CD14-positive monocyte (primary cell): ENCODE results near the gene NCOA4. TPM values are rescaled to one million over a fixed set of nuclear protein-coding genes. Genes with fewer than 3 reads are reported as not detected.
A peak's percentile ranks its signal among the peaks of the same experiment; 100 is the strongest.

ENCODE experiments used
- DNase-seq, 3 donors: peaks; one replicate each; pipeline ENCODE4 v3.0.0-alpha.2; 2011 to 2022
- H2AFZ ChIP-seq: 2 replicates; pipeline ENCODE4 v1.6.0; 2012; ENCODE audit warnings: mild to moderate bottlenecking, low read depth, low read length, inconsistent platforms; ENCODE audit not compliant: insufficient read depth, poor library complexity, severe bottlenecking
- H3K27ac ChIP-seq, 2 donors: 1 replicate in 1 of 2; 2 replicates in 1 of 2; pipeline ENCODE4 v1.5.1; 2012 to 2013; ENCODE audit warnings: low read length in 2 of 2, control low read depth in 1 of 2, inconsistent platforms in 1 of 2, low read depth in 1 of 2, mild to moderate bottlenecking in 1 of 2
- H3K27me3 ChIP-seq, 2 donors: one replicate each; pipeline versions ENCODE4 v1.6.0 to v1.6.1; 2011 to 2013; ENCODE audit warnings: low read length in 2 of 2; ENCODE audit not compliant: control insufficient read depth in 2 of 2, insufficient read depth in 2 of 2
- H3K36me3 ChIP-seq, 2 donors: replicated peaks in 1 of 2; 1 replicate in 1 of 2; 2 replicates in 1 of 2; pipeline versions ENCODE4 v1.5.1 to v1.6.1; 2012 to 2013; ENCODE audit warnings: low read length in 2 of 2, control low read depth in 1 of 2, inconsistent platforms in 1 of 2, mild to moderate bottlenecking in 1 of 2; ENCODE audit not compliant: insufficient read depth in 2 of 2, control insufficient read depth in 1 of 2
- H3K4me1 ChIP-seq, 2 donors: 1 replicate in 1 of 2; 2 replicates in 1 of 2; pipeline versions ENCODE4 v1.5.1 to v1.6.1; 2012 to 2013; ENCODE audit warnings: low read length in 2 of 2, control low read depth in 1 of 2, inconsistent platforms in 1 of 2, mild to moderate bottlenecking in 1 of 2, moderate library complexity in 1 of 2; ENCODE audit not compliant: insufficient read depth in 2 of 2, control insufficient read depth in 1 of 2
- H3K4me2 ChIP-seq: replicated peaks from 2 replicates; pipeline ENCODE3; 2012; ENCODE audit warnings: low read length, moderate library complexity, mild to moderate bottlenecking; ENCODE audit not compliant: poor library complexity, severe bottlenecking; ENCODE audit errors: extremely low read depth
- H3K4me3 ChIP-seq, 3 experiments: fragments of 200-600 bp in 1 of 3; sonication (generic) in 1 of 3; replicated peaks in 1 of 3; 1 replicate in 2 of 3; 2 replicates in 1 of 3; pipeline ENCODE4 v1.5.1; 2011 to 2013; ENCODE audit warnings: low read length in 3 of 3, mild to moderate bottlenecking in 3 of 3, control low read depth in 2 of 3, low read depth in 2 of 3, inconsistent platforms in 1 of 3, moderate library complexity in 1 of 3
- H3K79me2 ChIP-seq: 2 replicates; pipeline ENCODE4 v1.6.0; 2012; ENCODE audit warnings: mild to moderate bottlenecking, control low read depth, inconsistent platforms, low read length, moderate library complexity; ENCODE audit not compliant: insufficient read depth
- H3K9ac ChIP-seq: 2 replicates; pipeline ENCODE4 v1.6.0; 2017; ENCODE audit warnings: low read length, mild to moderate bottlenecking; ENCODE audit not compliant: insufficient read depth, poor library complexity, severe bottlenecking
- H3K9me3 ChIP-seq, 2 donors: replicated peaks in 1 of 2; 1 replicate in 1 of 2; 2 replicates in 1 of 2; pipeline versions ENCODE4 v1.5.1 to v1.6.1; 2012 to 2013; ENCODE audit warnings: low read length in 2 of 2, control low read depth in 1 of 2; ENCODE audit not compliant: control insufficient read depth in 1 of 2, insufficient read depth in 1 of 2
- H4K20me1 ChIP-seq: 2 replicates; pipeline ENCODE4 v1.6.0; 2012; ENCODE audit warnings: mild to moderate bottlenecking, low read length, control low read depth, moderate library complexity; ENCODE audit not compliant: insufficient read depth
- H3K27ac Mint-ChIP-seq, 7 donors: one replicate each; pipeline ENCODE4 v1.8.0; 2020; ENCODE audit warnings: mild to moderate bottlenecking in 7 of 7, mixed read lengths in 7 of 7, moderate library complexity in 6 of 7, inconsistent platforms in 2 of 7
- H3K27me3 Mint-ChIP-seq, 3 donors: one replicate each; pipeline ENCODE4 v1.8.0; 2021 to 2022; ENCODE audit warnings: low read depth in 3 of 3, mild to moderate bottlenecking in 3 of 3, mixed read lengths in 3 of 3, moderate library complexity in 3 of 3, inconsistent platforms in 1 of 3
- H3K36me3 Mint-ChIP-seq, 2 donors: one replicate each; pipeline ENCODE4 v1.8.0; 2020; ENCODE audit warnings: mixed read lengths in 2 of 2, inconsistent platforms in 1 of 2, mild to moderate bottlenecking in 1 of 2
- H3K4me1 Mint-ChIP-seq: one replicate; pipeline ENCODE4 v1.8.0; 2020; ENCODE audit warnings: mild to moderate bottlenecking, mixed read lengths
- H3K4me3 Mint-ChIP-seq, 2 donors: one replicate each; pipeline ENCODE4 v1.8.0; 2020; ENCODE audit warnings: mild to moderate bottlenecking in 2 of 2, mixed read lengths in 2 of 2, moderate library complexity in 1 of 2
- H3K9me3 Mint-ChIP-seq, 7 donors: one replicate each; pipeline ENCODE4 v1.8.0; 2020 to 2022; ENCODE audit warnings: mixed read lengths in 7 of 7, mild to moderate bottlenecking in 6 of 7, moderate library complexity in 6 of 7, inconsistent platforms in 2 of 7
- WGBS: methylation state at CpG from one replicate; pipeline ENCODE4 v1.1.5; 2013; ENCODE audit warnings: missing lambda C conversion rate; ENCODE audit not compliant: insufficient coverage; 5-methylcytosine and 5-hydroxymethylcytosine counted together
- intact Hi-C, 2 donors: fragments of 100-400 bp; cut with micrococcal nuclease; formaldehyde crosslinking; loops; one replicate each; pipeline versions ENCODE4 v1.15.0 to v1.15.1; 2023
- polyA plus RNA-seq, 3 donors: library from polyadenylated mRNA; depleted of rRNA in 1 of 3; unstranded in 2 of 3; stranded (reverse) in 1 of 3; fragments of 300-500 nt in 2 of 3; fragments of >200 nt in 1 of 3; fragmentation: Illumina TruSeq in 2 of 3; gene quantifications; 1 replicate in 2 of 3; 2 replicates in 1 of 3; pipeline ENCODE4 v1.2.3, GENCODE V29; 2012 to 2021
- TF ChIP-seq, protein P1 (sequence below): fragments of 200-600 bp; IDR thresholded peaks from one replicate; pipeline ENCODE4 v1.8.0; 2022; ENCODE audit warnings: antibody characterized with exemption, mild to moderate bottlenecking

The NCOA4 gene
- polyA plus RNA-seq, 3 donors, result 161 to 853 (median 784) TPM

DNA sequence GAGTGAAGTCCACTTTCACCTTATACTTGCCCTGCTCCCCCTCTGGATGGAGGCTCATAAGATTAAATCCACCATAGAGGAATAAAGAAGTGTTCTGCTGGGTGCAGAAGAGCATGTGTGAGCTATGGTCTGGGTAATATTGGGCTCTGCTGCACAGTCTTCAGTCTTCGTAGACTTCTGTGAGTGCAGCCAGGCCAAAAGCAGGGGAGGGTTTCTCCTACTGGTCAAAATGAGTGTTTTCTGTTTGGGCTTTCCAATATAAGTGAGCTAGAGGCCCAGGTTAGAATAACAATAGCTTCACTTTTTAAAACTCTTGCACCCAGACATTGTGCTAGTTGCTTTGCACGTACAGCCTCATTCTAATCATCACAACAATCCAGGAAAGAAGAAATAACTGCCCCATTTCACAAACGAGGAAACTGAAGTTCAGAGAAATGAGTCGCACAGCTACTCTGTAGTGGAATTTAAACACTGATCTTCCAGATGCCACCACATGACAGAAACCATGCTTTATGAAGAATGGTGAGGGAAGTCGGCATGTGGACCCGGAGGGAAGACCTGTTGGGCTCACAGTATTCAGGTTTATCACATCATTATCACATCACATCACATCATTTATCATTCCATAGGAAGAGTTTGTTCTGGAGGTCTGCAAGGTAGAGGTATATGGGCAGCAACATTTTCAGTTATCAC lies 39.5 kb upstream of the NCOA4 start:
- Mint-ChIP-seq H3K4me3 (no peak overlapping the region), H3K27me3 (peaks cover 0 to 6% (median 1%) of the 10 kb centered on the region in 3 donors), H3K36me3 (no peaks in the 10 kb centered on the region), H3K27ac (peak overlapping the region in 2 of 7 donors; percentile 5 to 36), H3K4me1 (peaks cover 15% of the 10 kb centered on the region), H3K9me3 (peaks cover 0 to 3% (median 0%) of the 10 kb centered on the region in 7 donors)
- Histone ChIP-seq H3K9me3 (no peaks in the 10 kb centered on the region), H3K4me3 (no peak overlapping the region), H3K4me2 (no peak overlapping the region), H2AFZ (peak overlapping the region; percentile 55), H3K27ac (no peak overlapping the region), H3K9ac (no peak overlapping the region), H3K36me3 (no peaks in the 10 kb centered on the region), H3K27me3 (no peaks in the 10 kb centered on the region), H3K79me2 (no peaks in the 10 kb centered on the region), H4K20me1 (no peaks in the 10 kb centered on the region), H3K4me1 (peaks cover 6% of the 10 kb centered on the region in 2 donors)
- TF ChIP-seq, protein P1, sequence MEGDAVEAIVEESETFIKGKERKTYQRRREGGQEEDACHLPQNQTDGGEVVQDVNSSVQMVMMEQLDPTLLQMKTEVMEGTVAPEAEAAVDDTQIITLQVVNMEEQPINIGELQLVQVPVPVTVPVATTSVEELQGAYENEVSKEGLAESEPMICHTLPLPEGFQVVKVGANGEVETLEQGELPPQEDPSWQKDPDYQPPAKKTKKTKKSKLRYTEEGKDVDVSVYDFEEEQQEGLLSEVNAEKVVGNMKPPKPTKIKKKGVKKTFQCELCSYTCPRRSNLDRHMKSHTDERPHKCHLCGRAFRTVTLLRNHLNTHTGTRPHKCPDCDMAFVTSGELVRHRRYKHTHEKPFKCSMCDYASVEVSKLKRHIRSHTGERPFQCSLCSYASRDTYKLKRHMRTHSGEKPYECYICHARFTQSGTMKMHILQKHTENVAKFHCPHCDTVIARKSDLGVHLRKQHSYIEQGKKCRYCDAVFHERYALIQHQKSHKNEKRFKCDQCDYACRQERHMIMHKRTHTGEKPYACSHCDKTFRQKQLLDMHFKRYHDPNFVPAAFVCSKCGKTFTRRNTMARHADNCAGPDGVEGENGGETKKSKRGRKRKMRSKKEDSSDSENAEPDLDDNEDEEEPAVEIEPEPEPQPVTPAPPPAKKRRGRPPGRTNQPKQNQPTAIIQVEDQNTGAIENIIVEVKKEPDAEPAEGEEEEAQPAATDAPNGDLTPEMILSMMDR, result no peak
- 100% methylated on average over 1 of the region's 6 CpGs for WGBS
- no peak for DNase-seq
- intact Hi-C loops, result no loop called here

DNA sequence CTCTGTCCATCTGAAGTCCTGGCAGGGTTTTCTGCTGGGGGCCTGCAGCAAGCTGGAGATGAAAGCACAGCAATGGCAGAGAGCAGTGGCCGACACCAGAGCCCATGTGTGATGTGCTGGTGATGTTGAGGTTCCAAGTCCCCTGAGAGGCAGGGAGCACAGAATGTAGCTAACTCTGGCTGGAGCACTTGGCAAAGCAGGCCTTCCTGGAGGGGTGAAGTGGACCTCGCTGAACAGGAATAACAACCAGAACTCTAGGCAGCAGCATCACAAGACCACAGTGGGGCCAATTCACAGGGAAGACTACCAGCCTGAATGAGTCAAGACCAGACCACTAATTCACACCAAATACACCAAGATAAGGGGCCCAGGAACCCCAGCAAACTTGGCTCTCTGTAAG lies 38.5 kb upstream of the NCOA4 start:
- intact Hi-C loops, result no loop called here
- Histone ChIP-seq H4K20me1 (no peaks in the 10 kb centered on the region), H3K27me3 (no peaks in the 10 kb centered on the region), H3K27ac (no peak overlapping the region), H2AFZ (no peak overlapping the region), H3K9me3 (no peaks in the 10 kb centered on the region), H3K79me2 (no peaks in the 10 kb centered on the region), H3K36me3 (no peaks in the 10 kb centered on the region), H3K9ac (no peak overlapping the region), H3K4me1 (peaks cover 6% of the 10 kb centered on the region in 2 donors), H3K4me2 (no peak overlapping the region), H3K4me3 (no peak overlapping the region)
- no peak for DNase-seq
- TF ChIP-seq, protein P1, result no peak
- Mint-ChIP-seq H3K4me3 (no peak overlapping the region), H3K36me3 (no peaks in the 10 kb centered on the region), H3K9me3 (peaks cover 0 to 3% (median 0%) of the 10 kb centered on the region in 7 donors), H3K27me3 (peaks cover 1 to 4% (median 2%) of the 10 kb centered on the region in 3 donors), H3K27ac (peak overlapping the region in 1 of 7 donors; percentile 7), H3K4me1 (peaks cover 15% of the 10 kb centered on the region)
- WGBS, result 100% methylated on average over 2 of the region's 2 CpGs
